Activated CD4-positive, alpha-beta T cell treated with anti-CD3 and anti-CD28 coated beads for 4 hours (primary cell): Measurements from ENCODE around the gene LRFN3.
"Not testable (repeated sequence)": the region's sequence is repeated elsewhere in the genome, so short reads cannot be mapped to it uniquely, and the experiment has no call there.

ENCODE experiments used
- DNase-seq, 2 donors: peaks; one replicate each; pipeline ENCODE4 v3.0.0-alpha.2; 2020

Gene LRFN3

DNA sequence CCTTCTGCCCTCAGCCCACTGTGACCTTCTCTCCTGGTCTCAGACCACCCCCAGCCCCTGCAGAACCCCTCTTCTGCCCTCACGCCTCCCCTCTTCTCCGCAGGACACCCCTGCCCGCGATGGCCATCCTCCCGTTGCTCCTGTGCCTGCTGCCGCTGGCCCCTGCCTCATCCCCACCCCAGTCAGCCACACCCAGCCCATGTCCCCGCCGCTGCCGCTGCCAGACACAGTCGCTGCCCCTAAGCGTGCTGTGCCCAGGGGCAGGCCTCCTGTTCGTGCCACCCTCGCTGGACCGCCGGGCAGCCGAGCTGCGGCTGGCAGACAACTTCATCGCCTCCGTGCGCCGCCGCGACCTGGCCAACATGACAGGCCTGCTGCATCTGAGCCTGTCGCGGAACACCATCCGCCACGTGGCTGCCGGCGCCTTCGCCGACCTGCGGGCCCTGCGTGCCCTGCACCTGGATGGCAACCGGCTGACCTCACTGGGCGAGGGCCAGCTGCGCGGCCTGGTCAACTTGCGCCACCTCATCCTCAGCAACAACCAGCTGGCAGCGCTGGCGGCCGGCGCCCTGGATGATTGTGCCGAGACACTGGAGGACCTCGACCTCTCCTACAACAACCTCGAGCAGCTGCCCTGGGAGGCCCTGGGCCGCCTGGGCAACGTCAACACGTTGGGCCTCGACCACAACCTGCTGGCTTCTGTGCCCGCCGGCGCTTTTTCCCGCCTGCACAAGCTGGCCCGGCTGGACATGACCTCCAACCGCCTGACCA is 3.3 kb downstream of the LRFN3 start:
- no peak for DNase-seq

DNA sequence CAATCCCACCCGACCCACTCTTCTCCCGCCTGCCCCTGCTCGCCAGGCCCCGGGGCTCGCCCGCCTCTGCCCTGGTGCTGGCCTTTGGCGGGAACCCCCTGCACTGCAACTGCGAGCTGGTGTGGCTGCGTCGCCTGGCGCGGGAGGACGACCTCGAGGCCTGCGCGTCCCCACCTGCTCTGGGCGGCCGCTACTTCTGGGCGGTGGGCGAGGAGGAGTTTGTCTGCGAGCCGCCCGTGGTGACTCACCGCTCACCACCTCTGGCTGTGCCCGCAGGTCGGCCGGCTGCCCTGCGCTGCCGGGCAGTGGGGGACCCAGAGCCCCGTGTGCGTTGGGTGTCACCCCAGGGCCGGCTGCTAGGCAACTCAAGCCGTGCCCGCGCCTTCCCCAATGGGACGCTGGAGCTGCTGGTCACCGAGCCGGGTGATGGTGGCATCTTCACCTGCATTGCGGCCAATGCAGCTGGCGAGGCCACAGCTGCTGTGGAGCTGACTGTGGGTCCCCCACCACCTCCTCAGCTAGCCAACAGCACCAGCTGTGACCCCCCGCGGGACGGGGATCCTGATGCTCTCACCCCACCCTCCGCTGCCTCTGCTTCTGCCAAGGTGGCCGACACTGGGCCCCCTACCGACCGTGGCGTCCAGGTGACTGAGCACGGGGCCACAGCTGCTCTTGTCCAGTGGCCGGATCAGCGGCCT is 4.1 kb downstream of the LRFN3 start:
- no peak for DNase-seq

DNA sequence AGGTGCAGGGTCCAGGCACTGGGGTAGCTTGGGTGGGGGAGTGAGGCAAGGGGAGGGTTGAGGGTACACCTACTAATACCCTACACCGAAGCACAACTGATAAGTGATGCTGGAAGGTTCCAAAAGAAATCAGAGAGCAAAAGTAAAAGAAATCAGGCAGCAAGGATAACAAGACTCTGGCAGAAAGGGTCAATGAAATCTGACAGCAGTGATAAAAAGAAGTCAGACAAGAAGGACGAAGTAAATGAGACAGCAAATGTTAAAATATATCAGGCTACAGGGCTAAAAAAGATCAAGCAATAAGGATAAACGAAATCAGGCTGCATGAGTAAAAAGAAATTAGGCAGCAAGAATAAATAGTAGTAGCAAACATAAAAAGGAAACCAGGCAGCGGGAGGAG is 4.7 kb downstream of the LRFN3 start:
- no peak for DNase-seq

DNA sequence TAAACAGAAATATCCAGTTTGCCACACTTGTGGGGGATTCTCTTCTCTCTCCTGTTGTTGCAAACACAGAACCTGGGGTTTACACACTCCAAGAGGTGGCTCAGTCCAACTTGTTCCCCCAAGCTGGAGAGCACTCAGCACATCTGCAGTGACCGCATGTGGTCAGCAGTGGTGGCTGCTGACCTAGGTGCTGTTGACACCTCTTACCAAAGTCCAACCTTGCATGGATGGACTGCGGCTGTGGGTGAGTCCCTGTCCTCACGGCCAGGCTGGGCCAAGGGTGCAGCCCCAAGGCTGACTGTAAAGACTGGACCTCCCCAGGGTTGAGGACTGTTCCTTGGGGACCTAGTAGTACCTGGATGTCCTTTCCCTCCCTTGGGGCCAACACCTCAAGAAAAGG is 6.1 kb downstream of the LRFN3 start:
- no peak for DNase-seq

DNA sequence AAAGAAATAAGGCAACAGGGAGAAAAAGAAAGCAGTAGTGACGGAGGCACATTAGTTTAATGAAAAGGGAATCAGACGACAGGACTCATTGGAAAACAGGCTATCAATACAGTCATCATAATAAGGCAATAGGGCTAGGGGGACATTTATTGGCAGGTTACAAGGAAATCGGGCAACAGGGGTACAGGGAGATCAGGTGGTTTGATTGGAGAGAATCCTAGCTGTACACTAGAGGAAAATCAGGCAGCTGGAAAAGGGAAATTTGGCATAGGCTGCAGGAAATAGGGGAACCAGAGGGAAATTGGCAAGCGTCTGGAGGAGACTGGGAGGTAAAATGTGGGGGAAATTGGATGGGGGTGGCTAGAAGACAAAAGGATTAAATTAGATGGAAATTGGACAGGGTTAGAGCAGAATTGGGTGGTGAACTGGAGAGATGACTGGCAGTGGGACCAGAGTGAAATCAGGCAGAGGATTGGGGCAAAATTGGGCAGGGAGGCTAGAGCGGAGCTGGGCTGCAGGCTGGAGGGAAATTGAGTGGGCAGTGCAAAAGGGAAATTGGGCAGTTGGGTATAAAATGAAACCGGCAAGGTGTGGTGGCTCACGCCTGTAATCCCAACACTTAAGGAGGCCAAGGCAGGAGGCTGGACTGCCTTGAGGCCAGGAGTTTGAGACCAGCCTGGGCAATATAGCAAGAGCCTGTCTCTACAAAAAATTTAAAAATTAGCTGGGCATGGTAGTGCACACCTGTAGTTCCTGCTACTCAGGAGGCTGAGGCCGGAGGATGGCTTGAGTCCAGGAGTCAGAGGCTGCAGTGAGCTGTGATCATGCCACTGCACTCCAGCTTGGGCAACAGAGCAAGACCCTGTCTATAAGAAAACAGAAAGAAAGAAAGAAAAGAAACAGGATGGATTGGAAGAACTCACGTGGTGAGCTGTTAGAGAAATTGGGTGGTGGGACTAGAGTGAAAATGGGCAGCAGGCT is 7.4 kb downstream of the LRFN3 start:
- no peak for DNase-seq

DNA sequence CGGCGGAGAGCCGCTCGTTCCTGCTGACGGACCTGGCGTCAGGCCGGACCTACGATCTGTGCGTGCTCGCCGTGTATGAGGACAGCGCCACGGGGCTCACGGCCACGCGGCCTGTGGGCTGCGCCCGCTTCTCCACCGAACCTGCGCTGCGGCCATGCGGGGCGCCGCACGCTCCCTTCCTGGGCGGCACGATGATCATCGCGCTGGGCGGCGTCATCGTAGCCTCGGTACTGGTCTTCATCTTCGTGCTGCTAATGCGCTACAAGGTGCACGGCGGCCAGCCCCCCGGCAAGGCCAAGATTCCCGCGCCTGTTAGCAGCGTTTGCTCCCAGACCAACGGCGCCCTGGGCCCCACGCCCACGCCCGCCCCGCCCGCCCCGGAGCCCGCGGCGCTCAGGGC is 8.4 kb downstream of the LRFN3 start:
- no peak for DNase-seq

DNA sequence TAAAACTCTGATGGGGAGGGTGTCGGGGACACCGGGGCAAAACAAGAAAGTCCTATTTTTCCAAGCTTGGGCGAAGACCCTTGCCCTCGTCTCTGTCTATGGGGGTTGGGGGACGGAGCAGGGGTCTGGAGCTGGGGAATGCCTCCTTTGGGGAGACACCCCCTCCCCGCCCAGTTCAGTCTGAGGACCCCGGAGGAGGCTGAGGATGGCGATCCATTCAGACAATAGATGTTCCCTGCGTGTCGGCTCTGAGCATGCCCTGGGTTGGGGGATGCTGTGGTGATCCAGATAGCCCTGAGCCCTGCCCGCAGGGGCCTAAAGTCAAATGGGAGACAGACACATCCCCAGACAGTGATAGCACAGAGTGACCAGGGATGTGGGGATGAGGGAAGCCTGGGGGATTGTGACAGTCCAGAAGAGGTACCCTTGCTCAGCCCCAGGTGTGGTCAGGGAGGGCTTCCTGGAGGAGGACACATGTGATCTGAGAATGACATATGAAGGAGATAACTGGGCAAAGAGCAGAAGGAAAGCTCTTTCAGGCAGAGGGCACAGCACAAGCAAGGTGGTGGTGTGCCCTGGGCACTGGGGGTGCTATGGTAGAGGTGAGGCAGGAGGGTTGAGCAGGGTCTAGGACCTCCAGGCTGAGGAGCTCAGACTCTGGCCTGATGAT is 9.1 kb downstream of the LRFN3 start:
- no peak for DNase-seq

DNA sequence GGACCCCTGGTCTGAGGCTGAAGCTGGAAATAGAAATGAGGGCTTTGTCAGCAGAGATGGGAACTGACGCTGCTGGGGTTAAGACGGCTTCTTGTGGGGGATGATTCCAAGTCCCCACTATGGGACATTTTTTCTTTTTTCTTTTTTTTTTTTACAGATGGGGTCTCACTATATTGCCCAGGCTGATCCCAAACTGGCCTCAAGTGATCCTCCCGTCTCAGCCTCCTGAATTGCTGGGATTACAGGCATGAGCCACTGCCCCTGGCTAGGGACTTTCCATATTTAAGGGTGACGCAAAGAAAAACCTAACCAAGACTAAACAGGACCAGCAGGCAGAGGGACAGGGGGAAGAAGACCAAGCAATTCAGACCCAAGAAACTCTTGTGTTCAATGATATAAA is 10.0 kb downstream of the LRFN3 start:
- no peak for DNase-seq

DNA sequence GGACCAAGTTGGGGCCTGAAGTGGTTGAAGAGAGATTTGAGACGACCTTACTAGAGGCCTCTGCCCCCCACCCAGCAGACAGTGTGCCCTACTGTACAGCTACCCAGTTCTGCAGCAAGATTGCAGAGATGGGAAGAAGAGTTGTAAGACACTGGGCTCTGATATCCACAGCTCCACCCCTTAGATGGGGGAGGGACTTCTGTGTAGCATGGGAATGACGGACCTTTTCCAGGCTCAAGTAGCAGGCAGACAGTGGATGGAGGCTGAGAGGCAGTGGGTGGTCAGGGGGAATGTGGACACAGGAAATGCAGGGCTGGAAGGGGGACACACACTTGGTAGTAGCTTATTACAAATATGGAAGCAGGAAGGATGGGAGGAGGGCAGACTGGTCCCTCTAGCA is 13.0 kb downstream of the LRFN3 start:
- DNase-seq, result no peak

DNA sequence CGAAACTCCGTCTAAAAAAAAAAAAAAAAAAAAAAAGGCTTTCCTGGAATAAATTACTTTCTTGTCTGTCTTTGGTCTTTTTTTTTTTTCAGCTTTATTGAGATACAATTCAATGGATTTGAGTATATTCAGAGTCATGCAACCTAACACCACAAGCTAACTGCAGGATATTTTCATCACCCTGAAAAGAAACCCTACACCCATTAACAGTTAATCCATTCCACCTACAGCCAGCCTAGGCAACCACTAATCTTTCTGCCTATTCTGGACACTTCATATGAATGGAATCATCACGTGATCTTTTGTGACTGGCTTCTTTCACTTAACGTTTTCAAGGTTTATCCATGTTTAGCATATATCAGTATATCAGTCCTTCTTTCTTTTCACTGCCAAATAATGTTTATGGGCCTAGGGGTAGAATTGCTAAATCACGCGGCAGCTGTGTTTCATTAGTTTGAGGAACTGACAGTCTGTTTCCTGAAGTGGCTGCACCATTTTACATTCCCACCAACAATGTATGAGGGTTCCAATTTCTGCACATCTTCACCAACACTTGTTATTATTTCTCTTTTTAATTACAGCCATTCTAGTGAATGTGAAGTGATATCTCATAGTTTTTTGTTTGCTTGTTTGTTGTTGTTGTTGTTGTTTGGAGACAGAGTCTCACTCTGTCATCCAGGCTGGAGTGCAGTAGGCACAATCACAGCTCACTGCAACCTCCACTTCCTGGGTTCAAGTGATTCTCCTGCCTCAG is 19.9 kb downstream of the LRFN3 start:
- no peak for DNase-seq

DNA sequence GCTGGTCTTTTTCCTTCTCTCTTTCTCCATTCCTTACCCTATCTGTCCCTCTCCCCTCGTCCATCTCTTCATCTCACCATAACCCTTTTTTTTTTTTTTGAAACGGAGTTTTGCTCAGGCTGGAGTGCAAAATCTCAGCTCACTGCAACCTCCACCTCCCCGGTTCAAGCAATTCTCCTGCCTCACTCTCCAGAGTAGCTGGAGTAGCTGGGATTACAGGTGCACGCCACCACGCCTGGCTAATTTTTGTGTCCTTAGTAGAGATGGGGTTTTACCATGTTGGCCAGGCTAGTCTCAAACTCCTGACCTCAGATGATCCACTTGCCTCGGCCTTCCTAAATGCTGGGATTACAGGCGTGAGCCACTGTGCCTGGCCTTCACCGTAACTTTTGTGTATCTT is 21.2 kb downstream of the LRFN3 start:
- DNase-seq, result not testable (repeated sequence)

DNA sequence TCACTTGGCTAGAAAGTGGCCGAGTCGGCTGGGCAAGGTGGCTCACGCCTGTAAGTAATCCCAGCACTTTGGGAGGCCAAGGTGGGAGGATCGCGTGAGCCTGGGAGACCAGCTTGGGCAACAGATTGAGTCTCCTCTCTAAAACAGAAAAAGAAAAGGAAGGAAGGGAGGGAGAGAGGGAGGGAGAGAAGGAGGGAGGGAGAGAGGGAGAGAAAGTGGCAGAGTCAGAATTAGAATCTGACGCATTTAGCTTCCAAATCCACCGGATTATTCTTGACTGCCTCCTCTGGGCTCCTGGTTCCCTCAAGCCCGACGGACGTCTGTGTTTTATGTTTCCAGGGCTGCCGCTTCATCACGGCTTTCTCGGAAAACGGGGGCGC is 22.5 kb downstream of the LRFN3 start:
- no peak for DNase-seq

DNA sequence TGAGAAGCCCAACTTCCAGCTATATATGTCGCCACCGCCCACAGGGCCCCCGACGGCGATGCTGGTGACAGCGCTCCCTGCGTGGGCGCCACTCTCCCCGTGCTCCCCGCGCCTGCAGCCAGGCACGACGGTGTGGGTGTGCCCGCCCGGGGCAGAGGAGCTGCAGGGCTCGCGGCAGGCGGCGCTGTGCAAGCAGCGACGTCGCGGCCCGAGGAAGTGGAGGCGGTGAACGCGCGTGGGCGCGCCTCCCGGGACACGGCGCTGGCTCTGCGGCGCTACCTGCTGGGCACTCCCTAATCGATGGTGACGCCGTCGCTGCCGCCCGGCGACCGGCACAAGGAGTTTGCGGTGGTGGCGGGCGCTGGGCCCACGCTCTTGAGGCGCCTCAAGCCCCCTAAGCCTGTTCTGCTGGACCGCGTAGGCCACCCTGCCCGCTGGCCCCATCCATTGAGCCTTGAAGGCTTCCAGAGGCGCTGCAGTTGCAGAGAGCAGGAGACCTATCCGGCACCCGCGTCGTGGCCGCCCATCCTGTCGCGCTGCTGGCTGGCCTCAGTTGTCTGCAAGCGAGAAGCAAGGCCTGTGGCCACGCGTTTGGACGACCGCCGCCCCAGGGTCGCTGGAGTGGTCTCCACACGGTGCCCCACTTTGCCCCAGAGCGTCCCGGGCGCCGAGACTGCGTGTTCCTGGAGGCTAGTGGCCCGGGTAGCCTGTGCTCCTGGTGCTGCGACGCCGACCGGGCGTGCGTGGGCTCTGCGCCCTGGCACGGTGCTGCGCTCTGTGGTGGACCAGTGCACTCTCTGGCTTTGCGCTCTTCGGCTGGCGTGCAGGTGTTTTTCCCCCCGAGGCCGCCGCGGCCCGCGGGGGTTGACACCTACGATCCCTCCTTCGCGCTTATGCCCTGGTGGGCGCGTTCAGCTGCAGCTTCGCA is 23.1 kb downstream of the LRFN3 start:
- DNase-seq, result peak; percentile 90 to 95

DNA sequence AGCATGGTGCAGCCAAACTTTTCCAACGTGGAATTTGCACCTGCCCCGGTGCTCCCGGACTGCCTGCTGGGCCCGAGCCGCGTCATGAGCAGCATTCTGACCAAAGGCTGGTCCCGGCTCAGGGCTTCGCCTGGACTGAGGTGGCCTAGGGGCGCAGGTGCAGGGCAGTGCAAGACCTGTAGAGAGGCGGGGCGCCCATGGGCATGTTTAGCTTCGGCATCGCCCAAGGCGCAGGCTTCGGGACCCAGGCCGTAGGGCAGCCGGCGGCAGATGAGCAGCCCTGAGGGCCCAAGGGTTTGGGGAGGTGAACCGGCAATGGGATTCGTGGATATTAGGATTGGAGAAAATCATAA is 23.8 kb downstream of the LRFN3 start:
- DNase-seq, result no peak

DNA sequence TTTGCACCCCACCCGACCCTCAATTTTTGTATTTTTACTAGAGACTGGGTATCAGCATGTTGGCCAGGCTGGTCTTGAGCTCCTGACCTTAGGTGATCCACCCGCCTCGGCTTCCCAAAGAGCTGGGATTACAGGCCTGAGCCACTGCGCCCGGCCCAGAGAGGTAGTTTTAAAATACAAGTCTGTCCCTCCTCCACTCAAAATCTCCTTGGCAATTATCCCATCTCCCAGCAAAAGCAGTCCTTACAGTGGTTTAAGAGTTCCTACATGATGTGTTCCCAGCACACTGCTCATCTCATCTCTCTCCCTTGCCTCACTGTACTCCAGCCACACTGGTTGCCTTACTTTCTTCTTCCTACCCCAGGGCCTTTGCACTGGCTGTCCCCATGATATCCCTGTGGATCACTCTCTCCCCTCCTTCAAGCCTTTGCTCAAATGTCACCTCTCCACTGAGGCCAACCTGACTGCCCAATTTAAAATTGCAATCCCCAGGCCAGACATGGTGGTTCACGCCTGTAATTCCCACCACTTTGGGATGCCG is 24.3 kb downstream of the LRFN3 start:
- DNase-seq, result no peak

DNA sequence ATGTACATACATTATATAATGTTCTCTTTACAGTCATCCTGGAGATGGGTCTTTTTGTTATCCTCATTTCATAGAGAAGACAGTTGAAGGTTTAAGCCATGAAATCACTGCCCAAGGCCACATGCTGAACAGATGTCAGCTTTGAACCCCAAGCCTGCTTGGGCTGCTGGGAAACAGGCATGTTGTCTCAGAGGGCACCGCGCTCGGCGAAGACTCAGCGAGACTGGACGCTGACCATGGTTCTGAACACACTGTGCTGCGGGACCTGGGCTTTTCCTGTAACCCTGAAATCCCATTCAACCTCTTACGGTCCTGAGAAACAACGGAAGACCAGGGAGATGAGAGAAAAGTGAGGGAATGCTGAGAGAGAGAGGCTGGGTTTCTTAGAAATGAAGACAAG is 27.3 kb downstream of the LRFN3 start:
- peak in 1 of 2 donors; percentile 32 for DNase-seq

DNA sequence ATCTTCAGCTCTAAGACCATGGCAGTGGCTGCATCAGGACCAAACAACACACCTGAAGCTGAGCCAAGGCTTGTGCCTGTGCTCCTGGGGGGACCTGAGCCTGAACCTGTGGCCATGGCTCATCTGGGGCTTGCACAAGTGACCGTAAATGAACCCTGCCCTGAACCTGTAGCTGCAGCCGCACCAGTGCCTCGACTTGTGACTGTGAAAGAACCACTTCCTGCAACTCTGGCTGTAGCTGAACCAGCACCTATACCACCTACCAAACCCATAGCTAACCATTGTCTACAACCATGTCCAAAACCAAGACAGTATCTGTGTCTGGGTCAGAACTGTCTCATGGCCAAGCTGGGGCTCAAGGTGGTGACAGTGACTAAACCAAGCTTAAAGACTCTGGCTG is 30.6 kb downstream of the LRFN3 start:
- DNase-seq, result no peak

DNA sequence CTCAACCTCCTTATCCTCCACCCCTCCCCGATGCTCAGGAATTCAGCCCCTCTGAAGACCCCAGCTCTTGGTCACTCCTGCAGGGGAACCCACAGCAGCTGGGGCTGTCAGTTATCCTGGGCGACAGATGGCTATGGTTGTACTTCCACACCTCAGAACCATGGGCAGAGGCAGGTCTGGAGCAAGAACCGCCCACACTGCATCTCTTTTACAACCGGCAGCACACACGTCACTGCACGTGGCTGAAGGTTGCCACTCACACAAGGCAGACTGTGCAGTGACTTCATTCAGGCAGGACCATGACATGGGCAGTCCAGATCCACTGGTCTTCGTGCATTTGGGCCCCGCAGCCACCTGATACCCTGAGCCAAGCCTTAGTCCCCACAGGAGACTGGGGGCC is 37.3 kb downstream of the LRFN3 start:
- DNase-seq, result no peak

DNA sequence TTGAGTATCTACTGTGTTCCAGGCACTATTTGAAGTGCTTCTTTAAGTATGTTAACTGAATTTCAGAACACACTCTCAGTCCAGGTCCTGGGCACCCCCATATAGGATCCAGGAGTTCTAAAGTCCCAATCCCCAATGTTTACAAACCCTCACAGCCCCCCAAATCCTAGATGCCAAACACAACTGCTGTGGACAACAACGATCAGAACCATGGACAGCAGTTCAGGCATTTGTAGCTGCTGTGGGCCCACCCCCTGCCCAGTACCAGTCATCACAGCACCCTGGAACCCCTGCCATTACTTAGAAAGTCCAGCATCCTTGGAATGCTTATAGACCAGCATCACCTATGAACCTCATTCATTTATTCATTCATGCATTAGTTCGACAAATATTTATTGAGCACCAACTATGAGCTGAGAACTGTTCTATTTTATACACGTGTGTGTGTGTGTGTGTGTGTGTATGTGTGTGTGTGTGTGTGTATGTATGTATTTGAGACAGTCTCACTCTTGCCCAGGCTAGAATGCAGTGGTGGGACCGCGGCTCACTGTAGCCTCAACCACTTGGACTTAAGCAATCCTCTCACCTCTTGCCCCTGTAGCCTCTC is 39.5 kb downstream of the LRFN3 start:
- no peak for DNase-seq

DNA sequence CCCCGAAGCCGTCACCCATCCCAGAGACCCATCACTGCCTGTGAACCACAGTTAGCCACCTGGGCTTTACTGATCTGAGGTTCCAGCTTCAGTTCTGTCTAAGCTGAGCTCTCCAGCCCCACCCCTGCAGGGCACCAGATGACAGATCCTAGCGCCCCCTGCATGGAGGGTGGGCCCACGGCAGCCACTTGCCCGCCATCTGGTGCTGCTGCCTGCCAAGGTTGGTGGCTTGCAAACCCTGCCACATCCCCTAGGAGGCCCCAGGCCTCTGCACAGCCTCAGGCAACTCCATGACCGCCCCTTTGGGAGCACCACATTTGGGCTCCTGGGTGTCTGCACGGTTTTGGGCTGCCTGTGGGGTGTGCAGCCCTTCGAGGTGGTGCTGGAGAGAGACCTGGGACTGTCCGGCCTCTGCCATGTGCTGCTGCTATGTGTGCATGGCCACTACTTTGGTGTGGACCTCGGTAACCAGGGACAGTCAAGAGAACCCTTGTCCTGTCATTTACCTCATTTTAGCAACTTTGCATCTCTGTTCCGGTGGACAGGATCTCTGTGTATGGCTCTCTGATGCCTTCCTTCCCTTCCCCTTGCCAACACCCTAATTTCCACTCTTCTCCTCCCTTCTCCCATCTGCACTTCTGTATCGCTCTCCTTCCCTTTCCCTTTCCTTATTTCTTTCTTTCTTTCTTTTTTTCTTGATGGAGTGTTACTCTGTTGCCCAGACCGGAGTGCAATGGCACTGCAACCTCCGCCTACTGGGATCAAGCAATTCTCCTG is 41.5 kb downstream of the LRFN3 start:
- DNase-seq, result no peak
